HG03439 (cell line): ENCODE results near the gene MYRF.

Experiments used
- ATAC-seq: cut with Tn5 transposase; IDR thresholded peaks from one replicate; pipeline ENCODE4 v1.9.1; 2021; ENCODE audit warnings: mild to moderate bottlenecking, moderate library complexity; ENCODE audit not compliant: unreplicated experiment

MYRF gene

GRCh38 chr11:61718621-61719302 is 33.7 kb upstream of the MYRF start:
- no peak for ATAC-seq

GRCh38 chr11:61719978-61720377 is 32.5 kb upstream of the MYRF start:
- no peak for ATAC-seq

- no peak for ATAC-seq
These were observed 31.8 kb upstream of the MYRF start for GRCh38 chr11:61720597-61720996.

- no peak for ATAC-seq
These were observed 28.0 kb upstream of the MYRF start for GRCh38 chr11:61724437-61724836.

DNA sequence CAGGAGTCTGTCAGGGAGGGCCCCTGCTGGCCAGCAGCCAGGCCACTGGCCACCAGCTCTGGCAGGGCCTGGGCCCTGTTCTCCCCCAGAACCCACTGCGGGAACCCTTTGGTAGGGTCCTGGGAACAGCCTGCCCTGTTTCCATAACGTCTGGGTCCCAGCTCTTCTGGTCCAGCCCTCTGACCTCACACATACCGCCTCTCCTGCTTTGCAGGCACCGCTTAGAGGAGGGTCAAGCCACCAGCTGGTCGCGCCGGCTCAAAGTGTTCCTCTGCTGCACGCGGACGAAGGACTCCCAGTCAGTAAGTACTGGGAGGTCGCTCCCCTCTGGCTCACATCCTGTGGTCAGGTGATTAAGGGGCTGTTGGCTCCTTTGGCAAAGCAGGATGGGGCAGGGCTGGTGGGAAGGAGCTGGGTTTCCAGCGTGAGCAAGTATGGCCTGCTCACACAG is 26.6 kb upstream of the MYRF start:
- ATAC-seq = no peak

DNA sequence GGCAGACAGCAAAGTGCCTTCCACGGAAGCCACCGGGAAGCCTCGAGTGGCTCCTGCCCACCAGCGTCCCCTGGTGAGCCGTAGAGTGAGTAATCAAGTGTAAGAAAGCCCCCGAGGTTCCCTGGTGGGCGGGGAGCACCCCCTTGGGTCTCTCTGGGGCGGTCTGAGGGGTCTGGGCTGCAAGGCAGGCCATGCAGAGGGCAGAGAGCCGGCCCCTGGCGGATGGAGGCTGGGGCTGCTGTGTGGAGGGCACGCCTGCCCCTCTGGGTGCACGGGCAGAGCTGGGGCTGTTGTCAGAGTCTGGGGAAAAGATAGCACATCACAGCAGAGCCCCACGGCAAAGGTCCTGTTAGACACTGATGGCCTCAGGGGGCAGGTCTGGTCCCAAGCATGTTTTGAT is 25.7 kb upstream of the MYRF start:
- no peak for ATAC-seq

- no peak for ATAC-seq
These were observed 25.0 kb upstream of the MYRF start for GRCh38 chr11:61727401-61727811.

DNA sequence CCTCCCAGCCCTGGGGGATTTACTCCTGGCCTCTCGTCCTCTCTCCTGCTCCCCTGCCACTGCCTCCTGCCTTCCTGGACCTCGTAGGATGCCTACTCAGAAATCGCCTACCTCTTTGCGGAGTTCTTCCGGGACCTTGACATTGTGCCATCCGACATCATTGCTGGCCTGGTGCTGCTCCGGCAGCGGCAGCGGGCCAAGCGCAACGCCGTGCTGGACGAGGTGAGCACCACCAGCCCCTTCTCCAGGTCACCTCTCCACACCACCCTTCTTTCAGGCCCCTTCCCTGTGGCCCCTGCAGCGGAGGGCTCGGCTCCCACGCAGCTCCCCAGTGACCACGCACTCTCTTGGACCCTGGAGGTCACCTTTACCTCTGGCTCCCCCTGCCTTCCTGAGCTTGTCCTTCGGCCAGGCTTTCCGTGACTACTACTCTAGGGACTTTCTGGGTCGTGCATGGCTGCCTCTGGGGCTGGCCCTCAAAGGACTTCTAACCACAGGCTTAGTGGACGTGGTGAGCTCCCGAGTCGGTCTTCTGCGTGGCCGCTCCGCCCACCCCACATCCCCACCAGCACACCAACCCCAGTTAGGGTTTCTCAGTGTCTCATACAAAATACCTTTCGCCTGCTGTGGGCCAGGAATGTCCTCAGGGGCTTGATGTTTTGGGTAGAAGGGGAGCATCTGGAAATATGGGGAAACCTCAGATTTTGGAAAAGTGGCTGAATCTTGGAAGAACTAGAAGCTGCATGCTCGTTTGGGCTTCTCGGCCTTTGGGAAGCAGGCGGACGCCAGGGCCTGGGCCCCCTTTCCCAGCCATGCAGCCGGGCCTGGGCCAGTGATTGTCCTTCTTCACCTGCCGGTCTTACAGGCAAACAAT is 24.1 kb upstream of the MYRF start:
- no peak for ATAC-seq

GRCh38 chr11:61728940-61729219 is 23.6 kb upstream of the MYRF start:
- no peak for ATAC-seq

GRCh38 chr11:61730240-61730994 is 22.0 kb upstream of the MYRF start:
- ATAC-seq = no peak

DNA sequence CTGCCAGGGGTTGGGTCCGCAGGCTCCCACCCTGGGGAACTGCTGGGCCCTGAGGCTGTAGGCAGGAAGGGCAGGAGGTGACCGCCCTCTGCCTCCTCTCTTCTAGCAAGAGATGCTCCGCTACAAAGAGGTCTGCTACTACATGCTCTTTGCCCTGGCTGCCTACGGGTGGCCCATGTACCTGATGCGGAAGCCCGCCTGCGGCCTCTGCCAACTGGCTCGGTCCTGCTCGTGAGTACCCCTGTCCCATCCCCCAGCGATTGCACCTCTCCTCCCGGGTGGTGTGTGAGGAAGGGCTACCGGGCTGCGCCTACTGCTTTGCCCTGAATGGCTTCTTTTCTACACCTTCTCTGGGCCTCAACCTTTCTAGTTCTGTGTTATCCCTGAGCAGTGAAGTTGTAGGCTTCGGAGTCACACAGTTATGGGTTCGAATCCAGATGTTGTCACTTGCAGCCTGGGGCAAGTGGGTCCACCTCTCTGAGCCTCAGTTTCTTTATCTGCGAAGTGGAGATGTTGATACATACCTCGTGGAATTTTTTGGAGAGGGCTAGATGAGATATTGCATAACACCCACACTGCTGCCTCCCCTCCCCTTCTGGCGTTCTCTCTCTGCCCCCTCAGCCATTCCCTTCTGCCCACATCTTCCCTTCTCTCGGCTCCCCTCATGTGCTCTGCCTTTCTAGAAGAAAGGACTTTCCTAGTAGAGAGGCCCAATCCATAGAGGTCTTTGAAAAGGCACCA is 21.1 kb upstream of the MYRF start:
- no peak for ATAC-seq

GRCh38 chr11:61731952-61732675 is 20.3 kb upstream of the MYRF start:
- ATAC-seq = no peak

- no peak for ATAC-seq
These were observed 19.7 kb upstream of the MYRF start for GRCh38 chr11:61732705-61733104.

DNA sequence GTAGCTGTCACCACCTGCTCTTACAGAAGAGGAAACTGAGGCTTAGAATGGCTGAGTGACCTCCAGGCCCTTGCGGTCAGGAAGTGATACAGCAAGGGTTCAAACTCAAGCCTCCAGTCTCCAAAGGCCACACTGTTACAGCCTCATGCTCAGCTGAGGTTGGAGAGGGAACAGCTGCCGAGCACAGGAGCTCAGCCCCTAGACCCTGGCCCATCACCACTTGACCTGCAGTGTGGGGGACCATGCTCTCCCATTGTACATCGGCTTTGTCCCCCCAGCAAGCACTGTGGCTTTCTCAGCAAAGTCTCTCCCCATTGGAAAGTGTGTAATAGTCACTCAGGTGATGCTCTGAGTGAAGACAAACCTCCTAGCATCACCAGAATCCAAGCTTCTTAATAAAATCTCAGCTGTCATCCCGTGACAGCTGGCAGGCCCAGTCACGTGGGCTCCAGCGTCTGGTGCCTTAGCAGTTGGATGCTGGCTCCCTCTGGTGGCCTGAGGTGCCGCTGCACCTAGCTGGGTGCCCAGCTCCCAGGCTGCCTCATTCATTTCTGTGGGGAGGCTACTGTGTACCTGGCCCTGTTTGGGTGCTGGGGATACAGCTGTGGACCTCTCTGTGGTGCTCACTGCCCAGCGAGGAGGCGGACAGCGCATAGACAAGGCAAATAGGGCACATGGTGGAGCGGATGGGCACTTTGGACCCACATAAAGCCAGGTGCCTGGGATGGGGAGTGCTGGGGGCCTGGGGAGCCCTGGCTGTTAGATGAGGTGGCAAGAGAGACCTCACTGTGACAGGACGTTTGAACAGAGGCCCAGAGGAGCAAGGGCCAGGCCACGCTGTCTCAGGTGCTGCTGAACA is 19.1 kb upstream of the MYRF start:
- ATAC-seq = peak; percentile 68

DNA sequence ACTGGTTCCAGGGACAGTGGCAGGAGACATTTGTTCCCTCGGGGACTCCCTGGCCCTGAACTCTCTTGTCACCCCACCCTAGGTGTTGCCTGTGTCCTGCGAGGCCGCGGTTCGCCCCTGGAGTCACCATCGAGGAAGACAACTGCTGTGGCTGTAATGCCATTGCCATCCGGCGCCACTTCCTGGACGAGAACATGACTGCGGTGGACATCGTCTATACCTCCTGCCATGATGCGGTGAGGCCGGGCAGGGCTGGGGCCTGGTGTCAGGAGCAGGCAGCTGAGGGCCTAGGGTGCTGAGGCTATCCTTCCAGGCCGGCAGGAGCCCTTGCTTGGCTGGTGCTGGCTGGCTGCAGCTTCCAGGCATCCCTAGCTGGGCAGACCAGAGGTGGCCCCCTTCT is 17.7 kb upstream of the MYRF start:
- ATAC-seq = no peak

- no peak for ATAC-seq
These were observed 17.0 kb upstream of the MYRF start for GRCh38 chr11:61735391-61735790.

- no peak for ATAC-seq
These were observed 16.1 kb upstream of the MYRF start for GRCh38 chr11:61736310-61736709.

- ATAC-seq = no peak
These were observed 15.3 kb upstream of the MYRF start for GRCh38 chr11:61737131-61737530.

GRCh38 chr11:61737636-61738386 is 14.6 kb upstream of the MYRF start:
- ATAC-seq = no peak
